GM12872 (cell line): ENCODE measurements around the gene P2RY13.

Experiments
- TF ChIP-seq, protein P1 (sequence below): IDR thresholded peaks from 3 replicates; pipeline ENCODE4 v1.5.1; 2011; ENCODE audit warnings: low read depth, mild to moderate bottlenecking, low read length, moderate library complexity; ENCODE audit not compliant: insufficient read depth

The P2RY13 gene

DNA sequence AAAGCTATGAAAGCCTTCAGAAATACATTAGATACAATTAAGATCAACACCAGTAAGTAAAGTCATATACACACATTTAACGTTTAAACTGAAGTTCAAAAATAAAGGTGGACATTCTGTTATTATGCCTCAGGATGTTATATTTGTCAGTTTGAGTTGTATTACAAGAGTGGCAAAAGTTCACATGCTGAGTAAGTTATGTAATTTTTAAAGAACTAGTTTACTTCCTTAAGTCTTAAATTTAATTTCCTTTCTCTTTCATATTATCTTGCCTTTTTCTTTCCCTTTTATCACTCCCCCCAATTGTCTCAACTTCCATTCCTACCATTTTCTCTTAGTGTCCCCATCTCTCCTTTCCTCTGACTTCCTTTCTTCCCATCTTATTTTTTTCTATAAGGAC, 7.8 kb downstream of the P2RY13 start:
- TF ChIP-seq, protein P1, sequence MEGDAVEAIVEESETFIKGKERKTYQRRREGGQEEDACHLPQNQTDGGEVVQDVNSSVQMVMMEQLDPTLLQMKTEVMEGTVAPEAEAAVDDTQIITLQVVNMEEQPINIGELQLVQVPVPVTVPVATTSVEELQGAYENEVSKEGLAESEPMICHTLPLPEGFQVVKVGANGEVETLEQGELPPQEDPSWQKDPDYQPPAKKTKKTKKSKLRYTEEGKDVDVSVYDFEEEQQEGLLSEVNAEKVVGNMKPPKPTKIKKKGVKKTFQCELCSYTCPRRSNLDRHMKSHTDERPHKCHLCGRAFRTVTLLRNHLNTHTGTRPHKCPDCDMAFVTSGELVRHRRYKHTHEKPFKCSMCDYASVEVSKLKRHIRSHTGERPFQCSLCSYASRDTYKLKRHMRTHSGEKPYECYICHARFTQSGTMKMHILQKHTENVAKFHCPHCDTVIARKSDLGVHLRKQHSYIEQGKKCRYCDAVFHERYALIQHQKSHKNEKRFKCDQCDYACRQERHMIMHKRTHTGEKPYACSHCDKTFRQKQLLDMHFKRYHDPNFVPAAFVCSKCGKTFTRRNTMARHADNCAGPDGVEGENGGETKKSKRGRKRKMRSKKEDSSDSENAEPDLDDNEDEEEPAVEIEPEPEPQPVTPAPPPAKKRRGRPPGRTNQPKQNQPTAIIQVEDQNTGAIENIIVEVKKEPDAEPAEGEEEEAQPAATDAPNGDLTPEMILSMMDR: no peak

DNA sequence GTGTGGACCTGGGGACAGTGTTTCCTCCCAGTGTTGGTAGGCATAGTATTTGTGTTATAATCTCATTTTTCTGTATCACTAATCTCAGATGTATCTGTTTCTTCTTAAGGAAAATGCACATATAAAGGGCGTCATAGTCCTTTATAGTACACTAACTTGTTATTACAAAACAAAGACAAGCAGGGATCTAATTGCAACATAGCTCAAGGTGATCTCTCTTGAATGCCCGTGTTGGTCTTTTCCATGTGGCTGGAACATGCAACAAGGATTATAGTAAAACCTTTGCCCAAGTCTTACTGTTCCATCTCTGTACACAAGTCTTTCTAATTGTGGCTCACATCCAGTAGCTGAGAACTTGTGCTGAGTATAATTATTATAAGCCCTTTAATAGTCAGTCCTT, 9.2 kb downstream of the P2RY13 start:
- TF ChIP-seq, protein P1: no peak

- TF ChIP-seq, protein P1: no peak
Measured at GRCh38 chr3:151319628-151320027, 9.7 kb downstream of the P2RY13 start.

GRCh38 chr3:151318991-151319390, 10.4 kb downstream of the P2RY13 start:
- TF ChIP-seq, protein P1: no peak

DNA sequence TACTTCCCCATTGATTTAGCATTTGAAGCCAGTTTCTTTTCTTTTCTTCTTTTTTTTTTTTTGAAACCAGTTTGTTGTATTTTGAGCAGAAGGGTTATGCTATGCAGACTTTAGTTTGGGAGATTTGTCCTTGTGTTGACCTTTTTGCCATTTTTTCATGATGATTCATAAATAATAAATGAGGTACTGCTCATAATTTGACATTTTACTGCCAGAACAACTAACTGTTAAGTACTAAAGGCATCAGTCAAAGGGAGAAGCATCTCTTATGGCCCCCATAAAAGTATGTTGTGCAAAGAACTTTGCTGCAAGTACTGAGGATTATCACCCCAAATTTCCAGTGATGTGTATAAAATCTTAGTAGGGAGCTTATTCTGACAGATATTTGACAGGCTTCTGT, 11.0 kb downstream of the P2RY13 start:
- TF ChIP-seq, protein P1: no peak

GRCh38 chr3:151316267-151316991, 12.9 kb downstream of the P2RY13 start, which contains the start of gene GPR87:
Gene GPR87 (minus strand): TSS chr3:151316820. CDS start chr3:151300100, 16,720 bp downstream.
- TF ChIP-seq, protein P1: no peak

- TF ChIP-seq, protein P1: no peak
Measured at GRCh38 chr3:151315846-151316245, 13.5 kb downstream of the P2RY13 start.
